SK-N-SH treated with all-trans-retinoic acid at 6 μM for 48 hours (cell line): Measurements from ENCODE around the gene KRTAP2-2.

Source experiments
- ATAC-seq: fragments of 200-7000 bp; cut with Tn5 transposase; 3 replicates; pipeline ENCODE4 v1.9.1; 2020; ENCODE audit warnings: mild to moderate bottlenecking, moderate library complexity
- ARNTL ChIP-seq: fragments of 450-650 bp; formaldehyde crosslinking; IDR thresholded peaks from 2 replicates; pipeline ENCODE4 v1.5.0; 2020; ENCODE audit warnings: low read depth, mild to moderate bottlenecking, moderate library complexity, borderline replicate concordance
- BACH2 ChIP-seq: fragments of 250-450 bp; sonication (Bioruptor Pico); IDR thresholded peaks from 2 replicates; pipeline ENCODE4 v1.9.0; 2021; ENCODE audit warnings: mild to moderate bottlenecking, borderline replicate concordance
- CREB5 ChIP-seq: fragments of 250-450 bp; sonication (Bioruptor Pico); IDR thresholded peaks from 2 replicates; pipeline ENCODE4 v1.5.1; 2020; ENCODE audit warnings: low read depth, mild to moderate bottlenecking, moderate library complexity
- CSDC2 ChIP-seq: fragments of 250-450 bp; sonication (Bioruptor Pico); IDR thresholded peaks from 2 replicates; pipeline ENCODE4 v1.5.0; 2020; ENCODE audit warnings: mild to moderate bottlenecking, moderate library complexity
- CSRNP3 ChIP-seq: fragments of 250-450 bp; sonication (Bioruptor Pico); IDR thresholded peaks from 2 replicates; pipeline ENCODE4 v1.5.1; 2021; ENCODE audit warnings: mild to moderate bottlenecking, moderate library complexity
- ESRRG ChIP-seq: fragments of 250-450 bp; sonication (Bioruptor Pico); IDR thresholded peaks from 2 replicates; pipeline ENCODE4 v1.6.1; 2021; ENCODE audit warnings: mild to moderate bottlenecking
- GLIS3 ChIP-seq: fragments of 250-450 bp; sonication (Bioruptor Pico); IDR thresholded peaks from 2 replicates; pipeline ENCODE4 v1.5.0; 2020; ENCODE audit warnings: mild to moderate bottlenecking, moderate library complexity
- ISL1 ChIP-seq: fragments of 250-450 bp; sonication (Bioruptor Pico); IDR thresholded peaks from 2 replicates; pipeline ENCODE4 v2.1.2; 2022; ENCODE audit warnings: mild to moderate bottlenecking, moderate library complexity
- OSR1 ChIP-seq: fragments of 250-450 bp; sonication (Bioruptor Pico); IDR thresholded peaks from 2 replicates; pipeline ENCODE4 v1.8.0; 2022; ENCODE audit warnings: moderate library complexity, mild to moderate bottlenecking, inconsistent platforms
- PATZ1 ChIP-seq: fragments of 250-450 bp; sonication (Bioruptor Pico); IDR thresholded peaks from 2 replicates; pipeline ENCODE4 v1.8.0; 2020; ENCODE audit warnings: mild to moderate bottlenecking, moderate library complexity, borderline replicate concordance
- POU6F1 ChIP-seq: fragments of 250-450 bp; sonication (Bioruptor Pico); IDR thresholded peaks from 2 replicates; pipeline ENCODE4 v1.8.0; 2021; ENCODE audit warnings: low read depth, mild to moderate bottlenecking, moderate library complexity, borderline replicate concordance
- PPARA ChIP-seq: fragments of 250-450 bp; sonication (Bioruptor Pico); IDR thresholded peaks from 2 replicates; pipeline ENCODE4 v1.5.0; 2020; ENCODE audit warnings: mild to moderate bottlenecking, borderline replicate concordance
- RARB ChIP-seq: fragments of 250-450 bp; sonication (Bioruptor Pico); IDR thresholded peaks from 2 replicates; pipeline ENCODE4 v1.8.0; 2021; ENCODE audit warnings: mild to moderate bottlenecking, moderate library complexity
- SNAI2 ChIP-seq: fragments of 250-450 bp; sonication (Bioruptor Pico); IDR thresholded peaks from 2 replicates; pipeline ENCODE4 v1.5.0; 2020; ENCODE audit warnings: mild to moderate bottlenecking, moderate library complexity
- TCF4 ChIP-seq: fragments of 250-450 bp; sonication (Bioruptor Pico); IDR thresholded peaks from 2 replicates; pipeline ENCODE4 v1.8.0; 2021; ENCODE audit warnings: mild to moderate bottlenecking, moderate library complexity, borderline replicate concordance
- TOX ChIP-seq: fragments of 250-450 bp; sonication (Bioruptor Pico); IDR thresholded peaks from 2 replicates; pipeline ENCODE4 v1.8.0; 2021; ENCODE audit warnings: mild to moderate bottlenecking, moderate library complexity, borderline replicate concordance
- TSHZ2 ChIP-seq: fragments of 250-450 bp; sonication (Bioruptor Pico); IDR thresholded peaks from 2 replicates; pipeline ENCODE4 v1.5.0; 2020; ENCODE audit warnings: mild to moderate bottlenecking, moderate library complexity
- ZC3H10 ChIP-seq: fragments of 250-450 bp; sonication (Bioruptor Pico); IDR thresholded peaks from 2 replicates; pipeline ENCODE4 v1.5.1; 2021; ENCODE audit warnings: mild to moderate bottlenecking, moderate library complexity
- ZFP30 ChIP-seq: fragments of 450-650 bp; formaldehyde crosslinking; IDR thresholded peaks from 2 replicates; pipeline ENCODE4 v1.5.0; 2022; ENCODE audit warnings: mild to moderate bottlenecking, moderate library complexity
- ZNF565 ChIP-seq: fragments of 450-650 bp; formaldehyde crosslinking; conservative IDR thresholded peaks from 2 replicates; pipeline ENCODE4 v1.5.0; 2020; ENCODE audit warnings: low read depth, mild to moderate bottlenecking, moderate library complexity
- ZNF8 ChIP-seq: fragments of 450-650 bp; formaldehyde crosslinking; IDR thresholded peaks from 2 replicates; pipeline ENCODE4 v1.5.0; 2020; ENCODE audit warnings: mild to moderate bottlenecking, moderate library complexity

The KRTAP2-2 gene

GRCh38 chr17:41071606-41072360 is 16.8 kb upstream of the KRTAP2-2 start:
- no peak for TF ChIP-seq POU6F1 (CRISPR knock-in tag)
- no peak for TF ChIP-seq ZNF8 (CRISPR knock-in tag)
- TF ChIP-seq ESRRG (CRISPR knock-in tag), result no peak
- TF ChIP-seq PATZ1 (CRISPR knock-in tag), result no peak
- TF ChIP-seq TCF4, result no peak
- TF ChIP-seq SNAI2 (CRISPR knock-in tag), result no peak
- no peak for TF ChIP-seq TSHZ2
- no peak for TF ChIP-seq PPARA (CRISPR knock-in tag)
- no peak for TF ChIP-seq BACH2 (CRISPR knock-in tag)
- TF ChIP-seq ZC3H10 (CRISPR knock-in tag), result no peak
- TF ChIP-seq CSDC2 (CRISPR knock-in tag), result no peak
- ATAC-seq, result no peak

- no peak for TF ChIP-seq SNAI2 (CRISPR knock-in tag)
- no peak for TF ChIP-seq PPARA (CRISPR knock-in tag)
- TF ChIP-seq, all 23 proteins: peak for 0
- ATAC-seq, result no peak
Measured at GRCh38 chr17:41069031-41069430, 14.0 kb upstream of the KRTAP2-2 start.

GRCh38 chr17:41067281-41067680 is 12.3 kb upstream of the KRTAP2-2 start:
- no peak for ATAC-seq
- no peak for TF ChIP-seq ZFP30 (CRISPR knock-in tag)
- no peak for TF ChIP-seq POU6F1 (CRISPR knock-in tag)
- no peak for TF ChIP-seq SNAI2 (CRISPR knock-in tag)
- no peak for TF ChIP-seq TOX (CRISPR knock-in tag)
- TF ChIP-seq ZNF565 (CRISPR knock-in tag), result no peak
- TF ChIP-seq OSR1 (CRISPR knock-in tag), result no peak
- TF ChIP-seq RARB (CRISPR knock-in tag), result no peak
- no peak for TF ChIP-seq GLIS3 (CRISPR knock-in tag)
- no peak for TF ChIP-seq CREB5 (CRISPR knock-in tag)
- TF ChIP-seq CSRNP3 (CRISPR knock-in tag), result no peak
- TF ChIP-seq ZC3H10 (CRISPR knock-in tag), result no peak
- TF ChIP-seq BACH2 (CRISPR knock-in tag), result no peak
- TF ChIP-seq ESRRG (CRISPR knock-in tag), result no peak
- no peak for TF ChIP-seq ARNTL (CRISPR knock-in tag)
- TF ChIP-seq TCF4, result no peak
- no peak for TF ChIP-seq ISL1 (CRISPR knock-in tag)
- TF ChIP-seq CSDC2 (CRISPR knock-in tag), result no peak
